ENCODE data around the gene PRKX.
"Not testable (repeated sequence)": the region's sequence is repeated elsewhere in the genome, so short reads cannot be mapped to it uniquely, and the experiment has no call there.

Gene PRKX

DNA sequence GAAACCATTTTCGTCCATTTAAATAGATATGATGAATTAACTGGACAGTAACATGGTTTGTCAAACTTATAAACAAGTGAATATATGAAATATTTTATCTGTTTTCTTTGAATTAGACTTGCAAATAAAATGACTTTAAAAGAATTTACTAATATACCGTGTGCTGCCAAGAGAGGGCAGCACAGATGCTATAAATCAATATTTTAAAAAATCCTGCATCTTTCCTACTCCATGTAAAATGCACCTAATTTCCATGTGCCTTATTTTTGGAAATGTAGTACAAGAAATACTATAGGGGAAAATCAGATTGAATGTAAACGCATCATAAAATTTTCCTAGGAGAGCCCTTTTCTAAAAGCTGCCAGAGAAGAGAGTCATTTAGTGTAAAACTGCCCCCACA is 62.2 kb downstream of the PRKX start:
- Histone ChIP-seq H3K9ac (no peak overlapping the region), H3K36me3 (ENCODE audit: control insufficient read depth, insufficient read depth, low read length) (no peaks in the 10 kb centered on the region), H3K4me1 (no peaks in the 10 kb centered on the region), H3K27ac (no peak overlapping the region), H3K27me3 (ENCODE audit: control insufficient read depth, insufficient read depth, low read length) (no peaks in the 10 kb centered on the region), H3K79me2 (no peaks in the 10 kb centered on the region), H3K9me3 (ENCODE audit: control insufficient read depth, low read length) (no peaks in the 10 kb centered on the region), H3K4me2 (ENCODE audit: low read length) (no peak overlapping the region), H2AFZ (no peak overlapping the region), H3K4me3 (ENCODE audit: low read depth, low read length) (no peak overlapping the region)
- TF ChIP-seq, protein P1, sequence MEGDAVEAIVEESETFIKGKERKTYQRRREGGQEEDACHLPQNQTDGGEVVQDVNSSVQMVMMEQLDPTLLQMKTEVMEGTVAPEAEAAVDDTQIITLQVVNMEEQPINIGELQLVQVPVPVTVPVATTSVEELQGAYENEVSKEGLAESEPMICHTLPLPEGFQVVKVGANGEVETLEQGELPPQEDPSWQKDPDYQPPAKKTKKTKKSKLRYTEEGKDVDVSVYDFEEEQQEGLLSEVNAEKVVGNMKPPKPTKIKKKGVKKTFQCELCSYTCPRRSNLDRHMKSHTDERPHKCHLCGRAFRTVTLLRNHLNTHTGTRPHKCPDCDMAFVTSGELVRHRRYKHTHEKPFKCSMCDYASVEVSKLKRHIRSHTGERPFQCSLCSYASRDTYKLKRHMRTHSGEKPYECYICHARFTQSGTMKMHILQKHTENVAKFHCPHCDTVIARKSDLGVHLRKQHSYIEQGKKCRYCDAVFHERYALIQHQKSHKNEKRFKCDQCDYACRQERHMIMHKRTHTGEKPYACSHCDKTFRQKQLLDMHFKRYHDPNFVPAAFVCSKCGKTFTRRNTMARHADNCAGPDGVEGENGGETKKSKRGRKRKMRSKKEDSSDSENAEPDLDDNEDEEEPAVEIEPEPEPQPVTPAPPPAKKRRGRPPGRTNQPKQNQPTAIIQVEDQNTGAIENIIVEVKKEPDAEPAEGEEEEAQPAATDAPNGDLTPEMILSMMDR (IDR thresholded peaks at IDR 0.05) = peak; percentile 52

GRCh38 chrX:3648084-3648483 is 65.4 kb downstream of the PRKX start:
- no peaks in the 10 kb centered on the region for H3K9me3 ChIP-seq (ENCODE audit: control insufficient read depth, low read length)
- no peaks in the 10 kb centered on the region for H3K36me3 ChIP-seq (ENCODE audit: control insufficient read depth, insufficient read depth, low read length)
- no peak overlapping the region for H3K4me3 ChIP-seq (ENCODE audit: low read depth, low read length)
- no peak overlapping the region for H3K4me2 ChIP-seq (ENCODE audit: low read length)
- H3K27ac ChIP-seq = no peak overlapping the region
- no peaks in the 10 kb centered on the region for H3K79me2 ChIP-seq
- no peak overlapping the region for H3K9ac ChIP-seq
- no peaks in the 10 kb centered on the region for H3K27me3 ChIP-seq (ENCODE audit: control insufficient read depth, insufficient read depth, low read length)
- TF ChIP-seq, protein P1 (IDR thresholded peaks at IDR 0.05) = no peak
- no peak overlapping the region for H2AFZ ChIP-seq
- H3K4me1 ChIP-seq = no peaks in the 10 kb centered on the region

DNA sequence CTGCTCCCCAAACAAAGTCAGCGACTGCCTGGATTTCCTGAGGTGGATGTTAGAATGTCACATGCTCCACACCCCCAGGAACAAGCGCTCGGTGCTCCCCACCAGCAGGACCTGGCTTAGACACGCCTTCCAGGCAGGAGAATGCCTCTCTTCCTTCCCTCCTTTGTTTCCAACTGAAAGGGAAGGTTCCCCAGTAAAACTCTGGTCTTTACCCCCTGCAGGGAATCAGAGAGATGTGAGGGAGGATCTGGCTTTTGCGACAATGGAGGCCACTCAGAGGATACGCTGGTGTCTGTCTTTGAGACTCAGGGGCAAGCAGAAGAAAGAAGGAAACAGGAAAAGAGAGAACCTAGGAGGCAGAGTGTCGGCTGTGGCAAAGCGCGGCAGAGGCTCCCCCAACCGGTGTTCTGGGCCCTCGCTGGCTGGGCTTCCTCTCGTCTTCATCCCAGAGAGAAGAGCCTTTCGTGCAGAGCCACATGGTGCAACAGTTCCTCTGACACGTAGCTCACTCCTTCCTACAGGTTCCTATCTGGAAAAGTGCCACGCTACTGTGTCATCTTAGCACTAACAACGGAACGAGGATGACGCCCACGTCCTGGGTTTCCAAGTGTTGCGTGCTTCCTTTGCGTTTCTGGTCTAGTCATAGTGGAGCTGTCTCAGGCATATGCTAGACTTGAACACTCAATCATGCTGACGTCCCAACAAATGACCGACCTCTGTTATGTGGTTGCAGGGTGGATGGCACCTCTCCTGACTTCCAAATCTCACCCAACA is 73.4 kb downstream of the PRKX start:
- H3K36me3 ChIP-seq (ENCODE audit: control insufficient read depth, insufficient read depth, low read length); H3K4me2 ChIP-seq (ENCODE audit: low read length); H3K4me3 ChIP-seq (ENCODE audit: low read depth, low read length); H3K9ac ChIP-seq; H3K4me1 ChIP-seq; H2AFZ ChIP-seq; H3K27ac ChIP-seq; H3K27me3 ChIP-seq (ENCODE audit: control insufficient read depth, insufficient read depth, low read length); H3K9me3 ChIP-seq (ENCODE audit: control insufficient read depth, low read length); H3K79me2 ChIP-seq: not testable (repeated sequence)

- no peaks in the 10 kb centered on the region for H3K4me1 ChIP-seq
- H2AFZ ChIP-seq = no peak overlapping the region
- no peak overlapping the region for H3K4me2 ChIP-seq (ENCODE audit: low read length)
- H3K9me3 ChIP-seq (ENCODE audit: control insufficient read depth, low read length) = no peaks in the 10 kb centered on the region
- TF ChIP-seq, protein P1 (IDR thresholded peaks at IDR 0.05) = no peak
- H3K79me2 ChIP-seq = no peaks in the 10 kb centered on the region
- no peaks in the 10 kb centered on the region for H3K27me3 ChIP-seq (ENCODE audit: control insufficient read depth, insufficient read depth, low read length)
- H3K4me3 ChIP-seq (ENCODE audit: low read depth, low read length) = no peak overlapping the region
- no peak overlapping the region for H3K27ac ChIP-seq
- no peak overlapping the region for H3K9ac ChIP-seq
- no peaks in the 10 kb centered on the region for H3K36me3 ChIP-seq (ENCODE audit: control insufficient read depth, insufficient read depth, low read length)
These were observed 74.2 kb downstream of the PRKX start for GRCh38 chrX:3639236-3639635.

GRCh38 chrX:3638280-3638873 is 75.1 kb downstream of the PRKX start:
- Histone ChIP-seq H3K9ac (no peak overlapping the region), H3K4me1 (no peaks in the 10 kb centered on the region), H3K4me2 (ENCODE audit: low read length) (no peak overlapping the region), H3K27ac (no peak overlapping the region), H3K27me3 (ENCODE audit: control insufficient read depth, insufficient read depth, low read length) (no peaks in the 10 kb centered on the region), H3K36me3 (ENCODE audit: control insufficient read depth, insufficient read depth, low read length) (no peaks in the 10 kb centered on the region), H2AFZ (no peak overlapping the region), H3K79me2 (no peaks in the 10 kb centered on the region), H3K4me3 (ENCODE audit: low read depth, low read length) (no peak overlapping the region), H3K9me3 (ENCODE audit: control insufficient read depth, low read length) (no peaks in the 10 kb centered on the region)
- TF ChIP-seq, protein P1 (IDR thresholded peaks at IDR 0.05) = peak; percentile 40
